SK-N-SH treated with all-trans-retinoic acid at 6 μM for 48 hours (cell line): Measurements from ENCODE around the gene UBE2S.

ENCODE experiments used
- ATAC-seq: fragments of 200-7000 bp; cut with Tn5 transposase; 3 replicates; pipeline ENCODE4 v1.9.1; 2020; ENCODE audit warnings: mild to moderate bottlenecking, moderate library complexity
- ARNTL ChIP-seq: fragments of 450-650 bp; formaldehyde crosslinking; IDR thresholded peaks from 2 replicates; pipeline ENCODE4 v1.5.0; 2020; ENCODE audit warnings: low read depth, mild to moderate bottlenecking, moderate library complexity, borderline replicate concordance
- BACH2 ChIP-seq: fragments of 250-450 bp; sonication (Bioruptor Pico); IDR thresholded peaks from 2 replicates; pipeline ENCODE4 v1.9.0; 2021; ENCODE audit warnings: mild to moderate bottlenecking, borderline replicate concordance
- CSDC2 ChIP-seq: fragments of 250-450 bp; sonication (Bioruptor Pico); IDR thresholded peaks from 2 replicates; pipeline ENCODE4 v1.5.0; 2020; ENCODE audit warnings: mild to moderate bottlenecking, moderate library complexity
- ESRRG ChIP-seq: fragments of 250-450 bp; sonication (Bioruptor Pico); IDR thresholded peaks from 2 replicates; pipeline ENCODE4 v1.6.1; 2021; ENCODE audit warnings: mild to moderate bottlenecking
- GLIS3 ChIP-seq: fragments of 250-450 bp; sonication (Bioruptor Pico); IDR thresholded peaks from 2 replicates; pipeline ENCODE4 v1.5.0; 2020; ENCODE audit warnings: mild to moderate bottlenecking, moderate library complexity
- ISL1 ChIP-seq: fragments of 250-450 bp; sonication (Bioruptor Pico); IDR thresholded peaks from 2 replicates; pipeline ENCODE4 v2.1.2; 2022; ENCODE audit warnings: mild to moderate bottlenecking, moderate library complexity
- OSR1 ChIP-seq: fragments of 250-450 bp; sonication (Bioruptor Pico); IDR thresholded peaks from 2 replicates; pipeline ENCODE4 v1.8.0; 2022; ENCODE audit warnings: moderate library complexity, mild to moderate bottlenecking, inconsistent platforms
- PPARA ChIP-seq: fragments of 250-450 bp; sonication (Bioruptor Pico); IDR thresholded peaks from 2 replicates; pipeline ENCODE4 v1.5.0; 2020; ENCODE audit warnings: mild to moderate bottlenecking, borderline replicate concordance
- RARB ChIP-seq: fragments of 250-450 bp; sonication (Bioruptor Pico); IDR thresholded peaks from 2 replicates; pipeline ENCODE4 v1.8.0; 2021; ENCODE audit warnings: mild to moderate bottlenecking, moderate library complexity
- SNAI2 ChIP-seq: fragments of 250-450 bp; sonication (Bioruptor Pico); IDR thresholded peaks from 2 replicates; pipeline ENCODE4 v1.5.0; 2020; ENCODE audit warnings: mild to moderate bottlenecking, moderate library complexity
- TCF4 ChIP-seq: fragments of 250-450 bp; sonication (Bioruptor Pico); IDR thresholded peaks from 2 replicates; pipeline ENCODE4 v1.8.0; 2021; ENCODE audit warnings: mild to moderate bottlenecking, moderate library complexity, borderline replicate concordance
- TOX ChIP-seq: fragments of 250-450 bp; sonication (Bioruptor Pico); IDR thresholded peaks from 2 replicates; pipeline ENCODE4 v1.8.0; 2021; ENCODE audit warnings: mild to moderate bottlenecking, moderate library complexity, borderline replicate concordance
- ZC3H10 ChIP-seq: fragments of 250-450 bp; sonication (Bioruptor Pico); IDR thresholded peaks from 2 replicates; pipeline ENCODE4 v1.5.1; 2021; ENCODE audit warnings: mild to moderate bottlenecking, moderate library complexity
- ZFP3 ChIP-seq: fragments of 250-450 bp; sonication (Bioruptor Pico); IDR thresholded peaks from 2 replicates; pipeline ENCODE4 v1.5.0; 2020; ENCODE audit warnings: mild to moderate bottlenecking, moderate library complexity
- ZFP30 ChIP-seq: fragments of 450-650 bp; formaldehyde crosslinking; IDR thresholded peaks from 2 replicates; pipeline ENCODE4 v1.5.0; 2022; ENCODE audit warnings: mild to moderate bottlenecking, moderate library complexity
- ZNF565 ChIP-seq: fragments of 450-650 bp; formaldehyde crosslinking; conservative IDR thresholded peaks from 2 replicates; pipeline ENCODE4 v1.5.0; 2020; ENCODE audit warnings: low read depth, mild to moderate bottlenecking, moderate library complexity
- ZNF70 ChIP-seq: fragments of 450-650 bp; formaldehyde crosslinking; IDR thresholded peaks from 2 replicates; pipeline ENCODE4 v1.5.0; 2020; ENCODE audit warnings: mild to moderate bottlenecking, moderate library complexity
- ZNF8 ChIP-seq: fragments of 450-650 bp; formaldehyde crosslinking; IDR thresholded peaks from 2 replicates; pipeline ENCODE4 v1.5.0; 2020; ENCODE audit warnings: mild to moderate bottlenecking, moderate library complexity
- TF ChIP-seq, protein P1 (sequence below): fragments of 250-450 bp; sonication (Bioruptor Pico); IDR thresholded peaks from 2 replicates; pipeline ENCODE4 v1.5.1; 2020; ENCODE audit warnings: low read depth, mild to moderate bottlenecking, moderate library complexity
- TF ChIP-seq, protein P2 (sequence below): fragments of 250-450 bp; sonication (Bioruptor Pico); IDR thresholded peaks from 2 replicates; pipeline ENCODE4 v1.8.0; 2020; ENCODE audit warnings: mild to moderate bottlenecking, moderate library complexity, borderline replicate concordance
- TF ChIP-seq, protein P3 (sequence below): fragments of 250-450 bp; sonication (Bioruptor Pico); IDR thresholded peaks from 2 replicates; pipeline ENCODE4 v1.8.0; 2021; ENCODE audit warnings: low read depth, mild to moderate bottlenecking, moderate library complexity, borderline replicate concordance
- TF ChIP-seq, protein P4 (sequence below): fragments of 250-450 bp; sonication (Bioruptor Pico); IDR thresholded peaks from 2 replicates; pipeline ENCODE4 v1.5.1; 2021; ENCODE audit warnings: mild to moderate bottlenecking, moderate library complexity

The UBE2S gene

DNA sequence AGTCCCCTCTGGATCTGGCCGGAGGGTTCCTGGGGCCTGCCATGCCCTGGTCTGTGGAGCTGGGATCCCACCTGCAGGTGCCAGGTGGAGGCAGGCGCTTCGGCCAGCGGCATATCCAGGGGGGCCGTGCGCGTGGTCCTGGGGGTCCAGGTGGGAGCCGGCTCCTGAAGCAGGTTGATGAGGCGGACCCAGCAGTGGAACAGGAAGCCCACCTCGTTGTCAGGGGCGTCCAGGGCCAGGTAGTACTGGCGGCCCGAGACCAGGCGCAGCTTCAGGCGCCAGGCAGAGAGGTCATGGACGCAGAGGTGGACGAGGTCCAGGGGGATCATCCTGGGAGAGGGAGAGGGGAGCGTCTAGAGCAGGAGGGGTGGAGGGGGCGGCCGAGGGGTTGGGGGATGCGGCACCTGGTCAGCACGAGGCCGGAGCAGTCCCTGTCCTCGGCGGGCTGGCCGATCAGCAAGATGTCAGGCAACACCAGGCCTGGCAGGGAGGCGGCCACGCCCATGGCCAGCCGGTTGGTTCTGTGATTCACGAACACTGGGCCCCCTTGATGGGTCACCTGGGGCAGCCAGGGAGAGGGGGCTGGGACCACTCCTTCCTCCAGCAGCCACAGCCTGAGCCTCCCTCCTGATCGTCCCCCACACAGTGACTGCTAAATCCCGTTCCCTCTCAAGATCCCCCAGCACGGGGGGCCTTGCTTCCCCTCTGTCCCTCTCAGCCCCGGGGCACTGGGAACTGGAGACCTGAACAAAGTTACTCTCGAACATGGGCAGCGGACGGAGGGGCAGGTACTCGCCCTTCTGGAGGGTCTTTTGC, 45.2 kb downstream of the UBE2S start:
- TF ChIP-seq, protein P1, sequence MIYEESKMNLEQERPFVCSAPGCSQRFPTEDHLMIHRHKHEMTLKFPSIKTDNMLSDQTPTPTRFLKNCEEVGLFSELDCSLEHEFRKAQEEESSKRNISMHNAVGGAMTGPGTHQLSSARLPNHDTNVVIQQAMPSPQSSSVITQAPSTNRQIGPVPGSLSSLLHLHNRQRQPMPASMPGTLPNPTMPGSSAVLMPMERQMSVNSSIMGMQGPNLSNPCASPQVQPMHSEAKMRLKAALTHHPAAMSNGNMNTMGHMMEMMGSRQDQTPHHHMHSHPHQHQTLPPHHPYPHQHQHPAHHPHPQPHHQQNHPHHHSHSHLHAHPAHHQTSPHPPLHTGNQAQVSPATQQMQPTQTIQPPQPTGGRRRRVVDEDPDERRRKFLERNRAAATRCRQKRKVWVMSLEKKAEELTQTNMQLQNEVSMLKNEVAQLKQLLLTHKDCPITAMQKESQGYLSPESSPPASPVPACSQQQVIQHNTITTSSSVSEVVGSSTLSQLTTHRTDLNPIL (CRISPR knock-in tag) = no peak
- TF ChIP-seq ZNF70 = no peak
- TF ChIP-seq RARB (CRISPR knock-in tag) = no peak
- no peak for TF ChIP-seq GLIS3 (CRISPR knock-in tag)
- TF ChIP-seq SNAI2 (CRISPR knock-in tag) = no peak
- no peak for TF ChIP-seq ZFP3
- no peak for TF ChIP-seq PPARA
- no peak for TF ChIP-seq ZFP30
- no peak for TF ChIP-seq ZC3H10 (CRISPR knock-in tag)
- no peak for TF ChIP-seq ZNF565 (CRISPR knock-in tag)
- TF ChIP-seq, protein P2, sequence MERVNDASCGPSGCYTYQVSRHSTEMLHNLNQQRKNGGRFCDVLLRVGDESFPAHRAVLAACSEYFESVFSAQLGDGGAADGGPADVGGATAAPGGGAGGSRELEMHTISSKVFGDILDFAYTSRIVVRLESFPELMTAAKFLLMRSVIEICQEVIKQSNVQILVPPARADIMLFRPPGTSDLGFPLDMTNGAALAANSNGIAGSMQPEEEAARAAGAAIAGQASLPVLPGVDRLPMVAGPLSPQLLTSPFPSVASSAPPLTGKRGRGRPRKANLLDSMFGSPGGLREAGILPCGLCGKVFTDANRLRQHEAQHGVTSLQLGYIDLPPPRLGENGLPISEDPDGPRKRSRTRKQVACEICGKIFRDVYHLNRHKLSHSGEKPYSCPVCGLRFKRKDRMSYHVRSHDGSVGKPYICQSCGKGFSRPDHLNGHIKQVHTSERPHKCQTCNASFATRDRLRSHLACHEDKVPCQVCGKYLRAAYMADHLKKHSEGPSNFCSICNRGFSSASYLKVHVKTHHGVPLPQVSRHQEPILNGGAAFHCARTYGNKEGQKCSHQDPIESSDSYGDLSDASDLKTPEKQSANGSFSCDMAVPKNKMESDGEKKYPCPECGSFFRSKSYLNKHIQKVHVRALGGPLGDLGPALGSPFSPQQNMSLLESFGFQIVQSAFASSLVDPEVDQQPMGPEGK (CRISPR knock-in tag) = no peak
- no peak for TF ChIP-seq OSR1
- no peak for TF ChIP-seq CSDC2 (CRISPR knock-in tag)
- no peak for TF ChIP-seq BACH2 (CRISPR knock-in tag)
- TF ChIP-seq, all 23 proteins: peak for 0
- ATAC-seq = no peak

DNA sequence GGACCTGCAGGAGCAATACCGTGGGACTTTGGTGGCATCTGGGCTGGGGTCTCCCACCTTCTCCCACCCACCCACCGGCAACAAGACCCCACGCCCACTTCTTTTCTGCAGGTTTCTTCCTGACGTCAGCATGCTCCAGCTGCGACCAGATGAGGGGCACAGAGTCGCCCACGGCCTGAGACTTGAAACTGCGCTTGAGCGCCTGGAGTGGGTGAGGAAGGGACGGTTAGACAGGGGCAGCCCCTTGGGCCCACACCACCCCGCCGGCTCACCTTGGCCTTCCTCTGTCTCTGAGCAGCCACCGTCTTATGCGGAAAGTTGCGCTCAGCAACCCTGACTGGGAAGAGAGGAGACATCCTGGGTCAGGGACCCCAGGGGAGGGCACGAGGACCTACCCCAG, 46.7 kb downstream of the UBE2S start:
- ATAC-seq = no peak
- no peak for TF ChIP-seq OSR1
- no peak for TF ChIP-seq ESRRG (CRISPR knock-in tag)
- TF ChIP-seq, protein P3, sequence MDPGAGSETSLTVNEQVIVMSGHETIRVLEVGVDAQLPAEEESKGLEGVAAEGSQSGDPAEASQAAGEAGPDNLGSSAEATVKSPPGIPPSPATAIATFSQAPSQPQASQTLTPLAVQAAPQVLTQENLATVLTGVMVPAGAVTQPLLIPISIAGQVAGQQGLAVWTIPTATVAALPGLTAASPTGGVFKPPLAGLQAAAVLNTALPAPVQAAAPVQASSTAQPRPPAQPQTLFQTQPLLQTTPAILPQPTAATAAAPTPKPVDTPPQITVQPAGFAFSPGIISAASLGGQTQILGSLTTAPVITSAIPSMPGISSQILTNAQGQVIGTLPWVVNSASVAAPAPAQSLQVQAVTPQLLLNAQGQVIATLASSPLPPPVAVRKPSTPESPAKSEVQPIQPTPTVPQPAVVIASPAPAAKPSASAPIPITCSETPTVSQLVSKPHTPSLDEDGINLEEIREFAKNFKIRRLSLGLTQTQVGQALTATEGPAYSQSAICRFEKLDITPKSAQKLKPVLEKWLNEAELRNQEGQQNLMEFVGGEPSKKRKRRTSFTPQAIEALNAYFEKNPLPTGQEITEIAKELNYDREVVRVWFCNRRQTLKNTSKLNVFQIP = no peak
- no peak for TF ChIP-seq ZC3H10 (CRISPR knock-in tag)
- TF ChIP-seq RARB (CRISPR knock-in tag) = no peak
- TF ChIP-seq ISL1 (CRISPR knock-in tag) = no peak
- TF ChIP-seq BACH2 (CRISPR knock-in tag) = no peak
- no peak for TF ChIP-seq PPARA
- TF ChIP-seq ZNF565 (CRISPR knock-in tag) = no peak
- TF ChIP-seq CSDC2 (CRISPR knock-in tag) = no peak
- no peak for TF ChIP-seq ARNTL (CRISPR knock-in tag)
- no peak for TF ChIP-seq TCF4
- TF ChIP-seq TOX (CRISPR knock-in tag) = no peak
- TF ChIP-seq ZNF8 (CRISPR knock-in tag) = no peak
- TF ChIP-seq, all 23 proteins: peak for 0

DNA sequence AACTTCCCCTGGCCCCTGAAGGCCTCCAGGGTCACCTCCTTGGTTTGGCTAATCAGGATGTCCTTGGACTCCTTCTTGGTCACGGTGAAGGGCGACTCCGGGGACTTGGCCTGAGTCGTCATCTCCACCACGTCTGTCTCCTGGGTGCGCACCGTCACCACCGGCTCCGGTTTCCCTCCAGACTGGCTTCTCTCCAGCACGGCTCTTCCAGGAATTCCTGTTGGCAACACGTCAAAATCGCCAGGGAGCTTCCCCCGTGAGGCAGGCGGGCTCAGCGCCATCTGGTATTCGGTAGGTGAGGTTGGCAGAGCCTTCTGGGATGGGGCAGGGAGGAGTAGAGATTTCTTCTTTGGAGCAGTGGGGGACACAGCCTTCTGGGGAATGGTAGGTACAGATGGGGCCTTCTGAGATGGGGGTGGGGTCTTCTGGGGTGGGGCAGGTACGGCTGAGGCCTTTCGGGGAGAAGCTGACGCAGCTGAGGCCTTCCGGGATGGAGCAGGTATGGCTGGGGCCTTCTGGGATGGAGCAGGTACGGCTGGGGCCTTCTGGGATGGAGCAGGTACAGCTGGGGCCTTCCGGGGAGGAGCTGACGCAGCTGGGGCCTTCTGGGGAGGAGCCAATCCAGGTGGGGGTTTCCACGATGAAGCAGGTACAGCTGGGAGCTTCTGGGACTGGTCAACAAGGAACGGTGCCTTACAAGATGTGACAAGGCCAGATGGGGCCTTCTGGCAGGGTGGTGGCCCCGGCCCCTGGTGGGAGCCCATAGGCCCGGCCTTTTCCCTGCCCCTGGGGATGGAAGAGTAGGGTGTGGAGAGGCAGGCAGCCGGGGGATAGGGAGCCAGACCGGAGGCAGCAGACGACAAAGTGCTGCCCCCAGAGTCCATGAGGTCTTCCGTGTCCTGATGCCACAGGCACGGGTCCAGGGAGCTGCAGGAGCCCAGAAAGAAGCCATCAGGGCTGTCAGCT, 48.4 kb downstream of the UBE2S start:
- TF ChIP-seq ZFP30 = no peak
- TF ChIP-seq TCF4 = no peak
- no peak for TF ChIP-seq ZNF565 (CRISPR knock-in tag)
- TF ChIP-seq TOX (CRISPR knock-in tag) = no peak
- TF ChIP-seq ARNTL (CRISPR knock-in tag) = no peak
- TF ChIP-seq, protein P1 (CRISPR knock-in tag) = no peak
- TF ChIP-seq, protein P3 = no peak
- TF ChIP-seq, protein P2 (CRISPR knock-in tag) = no peak
- TF ChIP-seq, protein P4, sequence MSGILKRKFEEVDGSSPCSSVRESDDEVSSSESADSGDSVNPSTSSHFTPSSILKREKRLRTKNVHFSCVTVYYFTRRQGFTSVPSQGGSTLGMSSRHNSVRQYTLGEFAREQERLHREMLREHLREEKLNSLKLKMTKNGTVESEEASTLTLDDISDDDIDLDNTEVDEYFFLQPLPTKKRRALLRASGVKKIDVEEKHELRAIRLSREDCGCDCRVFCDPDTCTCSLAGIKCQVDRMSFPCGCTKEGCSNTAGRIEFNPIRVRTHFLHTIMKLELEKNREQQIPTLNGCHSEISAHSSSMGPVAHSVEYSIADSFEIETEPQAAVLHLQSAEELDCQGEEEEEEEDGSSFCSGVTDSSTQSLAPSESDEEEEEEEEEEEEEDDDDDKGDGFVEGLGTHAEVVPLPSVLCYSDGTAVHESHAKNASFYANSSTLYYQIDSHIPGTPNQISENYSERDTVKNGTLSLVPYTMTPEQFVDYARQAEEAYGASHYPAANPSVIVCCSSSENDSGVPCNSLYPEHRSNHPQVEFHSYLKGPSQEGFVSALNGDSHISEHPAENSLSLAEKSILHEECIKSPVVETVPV (CRISPR knock-in tag) = no peak
- TF ChIP-seq RARB (CRISPR knock-in tag) = no peak
- TF ChIP-seq SNAI2 (CRISPR knock-in tag) = no peak
- no peak for TF ChIP-seq PPARA
- no peak for TF ChIP-seq CSDC2 (CRISPR knock-in tag)
- no peak for TF ChIP-seq ZC3H10 (CRISPR knock-in tag)
- no peak for TF ChIP-seq ZNF8 (CRISPR knock-in tag)
- TF ChIP-seq ESRRG (CRISPR knock-in tag) = no peak
- ATAC-seq = no peak
